Activated T-helper 2 cell treated with anti-CD3 and anti-CD28 coated beads, Interferon-gamma antibody, Interleukin-2, Interleukin-4, amounts not matched to agents 10 μg/mL and 5 μg/mL and 100 μg/mL, durations not matched to agents 14 hours and 24 hours and 36 hours (primary cell): ENCODE data around the gene ITGA2B. TPM values are rescaled to one million over a fixed set of nuclear protein-coding genes. Genes with fewer than 3 reads are reported as not detected.

ENCODE experiments used
- DNase-seq: peaks from one replicate; pipeline ENCODE4 v3.0.0; 2021; ENCODE audit warnings: low spot score
- H3K27ac Mint-ChIP-seq: one replicate; pipeline ENCODE4 v1.8.0; 2021; ENCODE audit warnings: mixed read lengths
- H3K27me3 Mint-ChIP-seq: one replicate; pipeline ENCODE4 v1.8.0; 2021; ENCODE audit warnings: low read depth, mixed read lengths
- H3K36me3 Mint-ChIP-seq: one replicate; pipeline ENCODE4 v1.8.0; 2021; ENCODE audit warnings: low read depth, mixed read lengths
- H3K4me1 Mint-ChIP-seq: one replicate; pipeline ENCODE4 v1.8.0; 2021; ENCODE audit warnings: low read depth, mixed read lengths
- H3K4me3 Mint-ChIP-seq: one replicate; pipeline ENCODE4 v1.8.0; 2021; ENCODE audit warnings: low read depth, mild to moderate bottlenecking, moderate library complexity, mixed read lengths
- H3K9me3 Mint-ChIP-seq: one replicate; pipeline ENCODE4 v1.8.0; 2021; ENCODE audit warnings: mixed read lengths
- intact Hi-C: fragments of 100-400 bp; cut with micrococcal nuclease; formaldehyde crosslinking; loops from one replicate; pipeline ENCODE4 v1.15.1; 2023
- total RNA-seq: library from RNA; stranded (reverse); gene quantifications from 2 replicates; pipeline ENCODE4 v1.2.3, GENCODE V29; 2022

ITGA2B gene
- total RNA-seq, 1 donor from 2014 or later: 2.7 TPM

DNA sequence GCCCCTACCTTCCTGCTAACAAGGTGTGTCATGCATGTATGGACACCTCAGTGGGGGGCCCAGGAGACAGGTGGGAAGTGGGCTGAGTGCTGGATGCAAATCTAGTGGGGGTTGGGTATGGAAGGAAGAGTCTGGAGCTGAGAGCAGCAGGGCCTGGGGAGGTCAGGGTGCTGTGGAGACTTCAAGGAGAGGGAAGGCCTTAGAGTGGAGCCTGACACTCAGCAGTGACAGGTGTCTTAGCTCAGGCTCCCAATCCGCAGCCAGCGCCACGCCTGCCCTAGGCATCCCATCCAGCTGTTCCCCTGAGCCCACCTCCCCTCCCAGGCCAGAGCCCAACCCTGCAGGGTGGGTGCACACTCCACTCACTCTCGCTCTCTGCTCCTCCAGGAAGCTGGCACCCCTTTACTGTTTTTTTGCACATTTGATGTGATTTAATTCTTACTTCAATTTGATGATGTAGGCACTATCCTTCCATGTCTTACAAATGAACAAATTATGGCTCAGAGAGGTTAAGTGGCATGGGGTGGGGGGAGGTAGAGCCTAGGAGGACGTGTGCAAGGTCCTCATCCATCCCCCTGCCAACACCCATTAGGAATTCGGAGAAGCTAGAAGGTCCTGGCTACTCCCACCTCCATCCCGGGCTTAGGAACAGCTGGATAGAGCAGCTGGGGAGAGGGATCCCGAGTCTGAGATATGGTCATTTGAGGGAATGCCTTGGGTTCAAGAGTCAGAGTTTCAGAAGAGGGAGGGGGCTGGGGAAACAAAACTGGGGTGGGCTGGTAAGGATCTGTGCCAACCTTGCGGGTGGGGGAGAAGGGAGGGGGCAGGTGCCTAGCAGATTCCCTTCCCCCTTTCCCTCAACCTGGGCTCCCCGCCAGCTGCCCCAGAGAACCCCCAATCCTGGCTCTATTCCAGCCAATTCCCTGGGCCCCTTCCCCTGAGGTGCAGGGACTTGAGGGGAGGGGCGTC is 27.9 kb downstream of the ITGA2B start:
- Mint-ChIP-seq H3K9me3 (no peaks in the 10 kb centered on the region), H3K27ac (no peak overlapping the region), H3K36me3 (no peaks in the 10 kb centered on the region), H3K4me3 (no peak overlapping the region), H3K4me1 (peaks cover 2% of the 10 kb centered on the region), H3K27me3 (peaks cover 38% of the 10 kb centered on the region)
- intact Hi-C loops: no loop called here
- DNase-seq: no peak

GRCh38 chr17:44360826-44361225 is 28.6 kb downstream of the ITGA2B start:
- intact Hi-C loops: no loop called here
- Mint-ChIP-seq H3K9me3 (no peaks in the 10 kb centered on the region), H3K27ac (no peak overlapping the region)

GRCh38 chr17:44360144-44360533 is 29.3 kb downstream of the ITGA2B start:
- no peak overlapping the region for H3K4me3 Mint-ChIP-seq
- H3K9me3 Mint-ChIP-seq: no peaks in the 10 kb centered on the region
- H3K27me3 Mint-ChIP-seq: peaks cover 33% of the 10 kb centered on the region
- no peaks in the 10 kb centered on the region for H3K36me3 Mint-ChIP-seq
- DNase-seq: no peak
- H3K27ac Mint-ChIP-seq: no peak overlapping the region
- intact Hi-C loops: no loop called here
- H3K4me1 Mint-ChIP-seq: peaks cover 2% of the 10 kb centered on the region

More at GRCh38 chr17:44360826-44361225, 28.6 kb downstream of the ITGA2B start:
- Mint-ChIP-seq H3K4me3 (no peak overlapping the region), H3K27me3 (peaks cover 34% of the 10 kb centered on the region), H3K4me1 (peaks cover 2% of the 10 kb centered on the region), H3K36me3 (no peaks in the 10 kb centered on the region)
- no peak for DNase-seq

- no peak for DNase-seq
- intact Hi-C loops: no loop called here
- H3K36me3 Mint-ChIP-seq: no peaks in the 10 kb centered on the region
- H3K9me3 Mint-ChIP-seq: no peaks in the 10 kb centered on the region
- H3K27me3 Mint-ChIP-seq: peaks cover 30% of the 10 kb centered on the region
- H3K4me3 Mint-ChIP-seq: no peak overlapping the region
- H3K27ac Mint-ChIP-seq: no peak overlapping the region
- peaks cover 2% of the 10 kb centered on the region for H3K4me1 Mint-ChIP-seq
These were observed 29.8 kb downstream of the ITGA2B start for GRCh38 chr17:44359458-44360143.

DNA sequence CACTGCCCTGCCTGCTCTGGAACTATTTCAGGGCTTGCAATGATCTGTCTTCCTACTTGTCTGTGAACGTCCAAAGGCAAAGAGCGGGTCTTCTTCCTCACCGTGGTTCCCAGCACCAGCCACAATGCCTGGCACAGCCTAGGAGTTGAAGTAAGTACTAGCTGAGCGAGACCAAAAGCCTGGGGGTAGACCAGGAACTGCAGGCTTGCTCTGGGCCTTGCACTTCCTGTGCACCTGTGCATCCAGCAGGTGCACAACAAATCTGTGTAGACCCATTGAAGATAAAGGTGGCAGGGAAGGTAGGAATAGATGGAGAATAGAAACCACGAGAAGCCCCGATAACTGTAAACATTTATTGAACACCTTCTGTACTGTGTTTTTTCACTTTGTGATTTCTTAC is 30.4 kb downstream of the ITGA2B start:
- no peak for DNase-seq
- H3K36me3 Mint-ChIP-seq: no peaks in the 10 kb centered on the region
- intact Hi-C loops: no loop called here
- no peaks in the 10 kb centered on the region for H3K9me3 Mint-ChIP-seq
- no peak overlapping the region for H3K27ac Mint-ChIP-seq
- peaks cover 30% of the 10 kb centered on the region for H3K27me3 Mint-ChIP-seq
- no peak overlapping the region for H3K4me3 Mint-ChIP-seq
- peaks cover 2% of the 10 kb centered on the region for H3K4me1 Mint-ChIP-seq

GRCh38 chr17:44358066-44358465 is 31.4 kb downstream of the ITGA2B start:
- H3K9me3 Mint-ChIP-seq: no peaks in the 10 kb centered on the region
- peaks cover under 1% of the 10 kb centered on the region for H3K36me3 Mint-ChIP-seq
- no peak for DNase-seq
- H3K27ac Mint-ChIP-seq: no peak overlapping the region
- intact Hi-C loops: no loop called here
- peaks cover 31% of the 10 kb centered on the region for H3K27me3 Mint-ChIP-seq
- no peak overlapping the region for H3K4me3 Mint-ChIP-seq
- H3K4me1 Mint-ChIP-seq: peaks cover 2% of the 10 kb centered on the region

DNA sequence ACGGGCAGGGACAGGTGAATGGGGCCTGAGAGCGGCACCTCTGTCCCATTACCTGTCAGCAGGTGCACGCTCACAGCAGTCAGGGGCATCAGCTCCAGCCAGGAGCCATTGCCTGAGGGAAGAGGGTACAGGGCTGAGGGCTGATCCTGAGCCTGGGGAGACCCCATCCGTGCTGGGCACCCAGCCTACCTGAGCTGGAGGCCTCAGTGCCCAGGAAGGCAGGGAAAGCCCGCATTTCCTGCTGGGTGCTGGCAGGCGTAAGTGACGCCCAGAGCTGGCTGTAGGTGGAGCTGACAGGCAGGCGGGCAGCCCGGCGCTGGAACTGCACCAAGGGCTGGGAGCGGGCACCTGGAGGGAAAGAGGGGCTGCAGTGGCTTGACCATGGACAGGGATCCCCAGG is 33.2 kb downstream of the ITGA2B start:
- Mint-ChIP-seq H3K9me3 (no peaks in the 10 kb centered on the region), H3K27me3 (peaks cover 26% of the 10 kb centered on the region), H3K4me1 (no peaks in the 10 kb centered on the region), H3K4me3 (no peak overlapping the region), H3K36me3 (peaks cover 7% of the 10 kb centered on the region), H3K27ac (no peak overlapping the region)
- no peak for DNase-seq
- intact Hi-C loops: no loop called here

GRCh38 chr17:44355642-44356099 is 33.8 kb downstream of the ITGA2B start:
- no peak overlapping the region for H3K27ac Mint-ChIP-seq
- no peak for DNase-seq
- H3K27me3 Mint-ChIP-seq: peaks cover 20% of the 10 kb centered on the region
- H3K4me1 Mint-ChIP-seq: no peaks in the 10 kb centered on the region
- no peaks in the 10 kb centered on the region for H3K9me3 Mint-ChIP-seq
- H3K36me3 Mint-ChIP-seq: peaks cover 7% of the 10 kb centered on the region
- no peak overlapping the region for H3K4me3 Mint-ChIP-seq
- intact Hi-C loops: no loop called here

DNA sequence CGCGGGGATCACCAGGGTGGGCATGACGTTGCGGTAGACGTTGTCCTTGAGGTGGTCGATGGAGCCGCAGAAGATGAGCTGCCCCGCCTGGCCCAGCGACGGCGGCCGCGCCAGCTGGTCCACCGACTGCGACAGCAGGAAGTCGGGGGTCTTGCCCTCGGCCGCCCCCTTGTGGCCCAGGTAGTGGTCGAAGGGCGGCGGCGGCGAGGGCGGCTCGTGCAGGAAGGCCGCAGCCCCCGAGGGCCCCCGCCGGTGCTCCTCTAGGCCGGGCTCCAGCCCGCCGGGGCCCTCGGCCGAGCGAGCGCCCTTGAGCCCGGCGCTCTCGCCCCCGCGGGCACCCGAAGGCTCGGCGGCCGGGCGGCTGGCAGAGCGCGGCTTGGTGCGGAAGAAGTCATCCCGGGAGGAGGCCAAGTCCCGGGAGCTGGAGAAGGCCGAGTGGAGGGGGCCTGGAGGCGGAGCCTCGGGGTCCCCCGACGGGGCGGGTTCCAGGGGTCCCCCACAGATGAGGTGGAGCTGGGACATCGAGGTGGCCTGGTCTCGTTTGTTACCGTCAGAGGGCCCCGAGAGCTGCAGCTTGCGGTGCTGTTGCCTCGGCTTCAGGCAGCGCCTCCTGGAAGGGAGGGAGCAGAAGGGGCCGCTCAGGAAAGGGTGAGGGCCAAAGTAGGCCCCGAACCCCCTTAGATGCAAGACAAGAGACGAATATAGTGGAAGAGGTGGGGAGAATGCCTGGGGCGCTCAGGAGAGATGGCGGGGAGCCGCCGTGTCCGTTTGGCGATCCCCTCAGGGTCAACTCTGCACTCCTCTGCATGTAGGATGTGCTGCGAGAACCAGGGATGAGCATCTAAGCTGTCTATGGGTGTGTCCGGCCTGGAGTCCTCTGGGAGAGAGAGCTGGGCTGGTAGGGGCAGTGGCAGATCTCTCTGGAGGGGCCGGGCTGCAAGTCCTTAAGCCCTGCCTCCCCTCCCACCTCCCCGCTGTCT is 34.6 kb downstream of the ITGA2B start:
- intact Hi-C loops: no loop called here
- Mint-ChIP-seq H3K4me3 (peak overlapping the region; percentile 69), H3K27me3 (peaks cover 15% of the 10 kb centered on the region), H3K36me3 (peaks cover 7% of the 10 kb centered on the region), H3K9me3 (no peaks in the 10 kb centered on the region), H3K4me1 (no peaks in the 10 kb centered on the region), H3K27ac (no peak overlapping the region)
- no peak for DNase-seq

GRCh38 chr17:44353672-44354331 is 35.6 kb downstream of the ITGA2B start:
- Mint-ChIP-seq H3K27me3 (peaks cover 12% of the 10 kb centered on the region), H3K4me3 (peak overlapping the region; percentile 49), H3K4me1 (no peaks in the 10 kb centered on the region), H3K27ac (no peak overlapping the region), H3K36me3 (peaks cover 7% of the 10 kb centered on the region), H3K9me3 (no peaks in the 10 kb centered on the region)
- intact Hi-C loops: no loop called here
- DNase-seq: no peak

- H3K9me3 Mint-ChIP-seq: no peaks in the 10 kb centered on the region
- H3K4me3 Mint-ChIP-seq: peak overlapping the region; percentile 60
- peaks cover 2% of the 10 kb centered on the region for H3K4me1 Mint-ChIP-seq
- peaks cover 7% of the 10 kb centered on the region for H3K36me3 Mint-ChIP-seq
- no peak for DNase-seq
- H3K27ac Mint-ChIP-seq: no peak overlapping the region
- peaks cover 10% of the 10 kb centered on the region for H3K27me3 Mint-ChIP-seq
- intact Hi-C loops: no loop called here
These were observed 36.4 kb downstream of the ITGA2B start for GRCh38 chr17:44352828-44353671.
